NOMO-1 treated with dmso at 0.1 percent for 144 hours (cell line): Measurements from ENCODE around the gene MT1HL1.
"Not testable (repeated sequence)": the region's sequence is repeated elsewhere in the genome, so short reads cannot be mapped to it uniquely, and the experiment has no call there.

Experiments
- DNase-seq: peaks from one replicate; lab custom pipeline; 2025; ENCODE audit not compliant: unreplicated experiment; lab: John Stamatoyannopoulos, UW

The MT1HL1 gene

GRCh38 chr1:236979149-236979900 is 24.9 kb downstream of the MT1HL1 start:
- no peak for DNase-seq

- DNase-seq: no peak
These were observed 25.5 kb downstream of the MT1HL1 start for GRCh38 chr1:236978740-236979139.

GRCh38 chr1:236975461-236975860 is 28.8 kb downstream of the MT1HL1 start:
- no peak for DNase-seq

- not testable (repeated sequence) for DNase-seq
These were observed 30.2 kb downstream of the MT1HL1 start for GRCh38 chr1:236974025-236974424.

- no peak for DNase-seq
These were observed 37.6 kb downstream of the MT1HL1 start for GRCh38 chr1:236966636-236967035.

DNA sequence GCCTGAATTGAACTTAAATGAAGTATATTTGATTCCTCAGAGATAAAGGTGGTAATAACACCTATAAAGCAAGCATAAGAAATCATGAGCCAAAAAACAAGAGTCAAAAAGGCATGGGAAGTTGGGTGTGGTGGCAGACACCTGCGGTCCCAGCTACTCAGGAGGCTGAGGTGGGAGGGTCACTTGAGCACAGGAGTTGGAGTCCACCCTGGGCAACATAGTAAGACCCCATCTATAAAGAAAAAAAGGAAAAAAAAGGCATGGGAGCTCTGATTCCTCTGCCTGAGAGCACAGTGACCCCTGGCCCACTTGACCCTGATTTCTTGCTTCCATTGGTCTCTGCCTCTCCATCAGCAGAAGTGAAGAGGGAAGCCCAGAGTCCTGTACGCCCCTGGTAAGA is 40.3 kb downstream of the MT1HL1 start:
- DNase-seq: no peak

DNA sequence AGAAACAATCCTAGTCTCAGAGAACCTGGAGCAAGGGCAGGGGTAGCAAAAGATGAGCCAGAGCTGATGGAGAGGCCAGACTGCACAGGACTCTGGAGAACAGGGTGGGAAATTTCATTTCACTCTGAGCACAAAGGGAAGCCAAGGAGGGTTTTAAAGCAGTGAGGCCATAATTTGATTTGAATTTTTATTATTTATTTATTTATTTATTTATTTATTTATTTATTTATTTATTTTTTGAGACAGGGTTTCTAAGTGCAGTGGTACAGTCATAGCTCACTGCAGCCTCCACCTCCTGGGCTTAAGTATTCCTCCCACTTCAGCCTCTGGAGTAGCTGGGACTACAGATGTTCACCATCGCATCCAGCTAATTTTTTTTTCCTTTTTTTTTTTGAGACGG is 45.1 kb downstream of the MT1HL1 start:
- no peak for DNase-seq

DNA sequence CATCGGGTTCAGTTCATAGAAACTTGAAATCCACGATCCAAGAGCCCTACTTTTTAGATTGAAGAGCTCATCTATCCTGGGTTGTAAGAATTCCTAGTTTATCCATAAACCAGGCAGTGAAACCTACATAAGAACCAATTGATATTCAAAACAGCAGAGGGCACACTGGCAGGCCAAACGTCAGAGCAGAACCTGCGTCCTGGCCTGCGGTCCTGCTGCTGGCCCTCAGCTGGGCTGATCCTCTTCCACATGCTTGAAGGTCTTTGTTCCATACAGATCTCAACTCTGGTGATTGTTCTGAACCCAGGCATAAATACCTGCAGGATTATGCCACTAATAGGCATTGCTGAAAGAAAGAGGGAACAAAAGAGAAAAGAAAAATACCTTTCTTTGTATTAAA is 47.0 kb downstream of the MT1HL1 start:
- DNase-seq: no peak
